ENCODE results near the gene ACTR3C. TPM values are rescaled to one million over a fixed set of nuclear protein-coding genes. Genes with fewer than 3 reads are reported as not detected.

ACTR3C gene
- polyA plus RNA-seq, 1 of the 3 experiments (the other 2 are of a cell fraction) = 0.35 TPM

- TF ChIP-seq CTCF (IDR thresholded peaks at IDR 0.05) (no peak), EZH2phosphoT487 (IDR thresholded peaks at IDR 0.05; ENCODE audit: borderline replicate concordance, low read depth) (no peak), CHD2 (IDR thresholded peaks at IDR 0.05; ENCODE audit: low read length, partially characterized antibody) (no peak)
Measured at GRCh38 chr7:150363872-150364271, 40.5 kb upstream of the ACTR3C start (continued).

- 77% methylated on average over 4 of the region's 4 CpGs for WGBS (ENCODE audit: low lambda C conversion rate)
- TF ChIP-seq EZH2phosphoT487 (IDR thresholded peaks at IDR 0.05; ENCODE audit: borderline replicate concordance, low read depth) (no peak), FOXM1 (IDR thresholded peaks at IDR 0.05; ENCODE audit: low read depth) (no peak), ZBTB33 (IDR thresholded peaks at IDR 0.05; ENCODE audit: borderline replicate concordance, low read depth) (no peak), EP300 (IDR thresholded peaks at IDR 0.05; ENCODE audit: borderline replicate concordance in 1 of 2, low read depth in 1 of 2, low read length in 1 of 2) (no peak; a peak in 1 of 4 replicates), FOXJ3 (CRISPR knock-in tag; IDR thresholded peaks at IDR 0.05) (no peak), TCF12 (IDR thresholded peaks at IDR 0.05) (peak; percentile 83), YY1 (IDR thresholded peaks at IDR 0.05; ENCODE audit: low read depth) (no peak), ELF1 (IDR thresholded peaks at IDR 0.05) (no peak), MEF2A (IDR thresholded peaks at IDR 0.05; ENCODE audit: borderline replicate concordance, low read depth) (no peak), FOSL2 (IDR thresholded peaks at IDR 0.05; ENCODE audit: borderline replicate concordance, low read depth) (peak; percentile 64), RCOR1 (IDR thresholded peaks at IDR 0.05; ENCODE audit: low read length) (no peak), PBX3 (IDR thresholded peaks at IDR 0.05) (0 out of 2 replicates have a peak, but pooled peaks have one; percentile 14)
- ChIA-PET CTCF (interaction anchor here (0.8 to 1.5 kb wide), 5 partner anchors 10 to 655 kb away, joined by 3 to 8 read pairs (median 4); no protein-coding TSS in a partner anchor), POLR2A (no interaction called here)
- H4K20me1 ChIP-seq (ENCODE audit: insufficient read depth) = no peaks in the 10 kb centered on the region
- no peaks in the 10 kb centered on the region for H3K36me3 ChIP-seq (replicated peaks in 1 of 2; ENCODE audit: control insufficient read depth in 1 of 2, insufficient read depth in 2 of 2, low read length in 1 of 2)
- peaks cover 8 to 14% of the 10 kb centered on the region in 2 experiments for H3K4me1 ChIP-seq (ENCODE audit: control insufficient read depth in 1 of 2, insufficient read depth in 2 of 2, low read depth in 1 of 2, low read length in 1 of 2)
- no peak for DNase-seq
- no peaks in the 10 kb centered on the region for H3K27me3 ChIP-seq (ENCODE audit: insufficient read depth)
- H3K9me2 ChIP-seq = no peaks in the 10 kb centered on the region
- no peaks in the 10 kb centered on the region for H3K79me2 ChIP-seq (ENCODE audit: insufficient read depth)
- H3K27ac ChIP-seq (ENCODE audit: low read depth in 2 of 2, low read length in 1 of 2) = no peak overlapping the region
- H2AFZ ChIP-seq (ENCODE audit: low read depth) = no peak overlapping the region
- no peak overlapping the region for H3K4me2 ChIP-seq
- no peak overlapping the region for H3K4me3 ChIP-seq (ENCODE audit: low read depth in 2 of 2, low read length in 1 of 2)
- peaks cover 10% of the 10 kb centered on the region for H3F3A ChIP-seq (replicated peaks; ENCODE audit: insufficient read depth)
- no peak overlapping the region for H3K9ac ChIP-seq
- no peaks in the 10 kb centered on the region for H3K9me3 ChIP-seq
Measured at GRCh38 chr7:150363370-150363769, 40.0 kb upstream of the ACTR3C start.
